OCI-M2 (cell line): Measurements from ENCODE around the gene CETN2.
"Not testable (repeated sequence)": the region's sequence is repeated elsewhere in the genome, so short reads cannot be mapped to it uniquely, and the experiment has no call there.

Source experiments
- DNase-seq: peaks from one replicate; lab custom pipeline; 2025; ENCODE audit not compliant: unreplicated experiment; lab: John Stamatoyannopoulos, UW

CETN2 gene

GRCh38 chrX:152830312-152831305, at the start of gene CETN2, which contains the start of gene NSDHL:
Gene CETN2 (minus strand): TSS chrX:152830757. CDS start chrX:152830710, 47 bp downstream.
Gene NSDHL (plus strand): TSS chrX:152831063. CDS start chrX:152846325, 15,262 bp downstream.
- peak; percentile 9 for DNase-seq

- DNase-seq = no peak
These were observed 48.6 kb upstream of the CETN2 start for GRCh38 chrX:152878976-152879755.

- DNase-seq = no peak
These were observed 46.6 kb upstream of the CETN2 start for GRCh38 chrX:152876931-152877840.

GRCh38 chrX:152873361-152873760, 42.8 kb upstream of the CETN2 start:
- no peak for DNase-seq

- no peak for DNase-seq
These were observed 42.0 kb upstream of the CETN2 start for GRCh38 chrX:152872522-152872921.

- no peak for DNase-seq
These were observed 40.7 kb upstream of the CETN2 start for GRCh38 chrX:152871260-152871659.

- DNase-seq = no peak
These were observed 39.4 kb upstream of the CETN2 start for GRCh38 chrX:152869972-152870371.

GRCh38 chrX:152866386-152866785, 35.8 kb upstream of the CETN2 start:
- no peak for DNase-seq

GRCh38 chrX:152865232-152865920, 34.8 kb upstream of the CETN2 start:
- DNase-seq = no peak

GRCh38 chrX:152861826-152862225, 31.3 kb upstream of the CETN2 start:
- no peak for DNase-seq

GRCh38 chrX:152861116-152861515, 30.6 kb upstream of the CETN2 start:
- no peak for DNase-seq

GRCh38 chrX:152853986-152854385, 23.4 kb upstream of the CETN2 start:
- no peak for DNase-seq

- DNase-seq = no peak
These were observed 19.9 kb upstream of the CETN2 start for GRCh38 chrX:152850465-152850864.

GRCh38 chrX:152847281-152847680, 16.7 kb upstream of the CETN2 start:
- no peak for DNase-seq

GRCh38 chrX:152845618-152846240, 15.2 kb upstream of the CETN2 start:
- no peak for DNase-seq

- DNase-seq = no peak
These were observed 13.7 kb upstream of the CETN2 start for GRCh38 chrX:152844256-152844655.

GRCh38 chrX:152843852-152844251, 13.3 kb upstream of the CETN2 start:
- no peak for DNase-seq

- no peak for DNase-seq
These were observed 12.3 kb upstream of the CETN2 start for GRCh38 chrX:152842772-152843338.

GRCh38 chrX:152835470-152835869, 4.9 kb upstream of the CETN2 start:
- DNase-seq = not testable (repeated sequence)
